K562 (cell line): ENCODE measurements around the gene AOC1. TPM values are rescaled to one million over a fixed set of nuclear protein-coding genes. Genes with fewer than 3 reads are reported as not detected.

ENCODE experiments used
- ATAC-seq: fragments of 200-7000 bp; cut with Tn5 transposase; 3 replicates; pipeline ENCODE4 v1.9.1; 2020; ENCODE audit warnings: moderate library complexity
- BruUV-seq: library from RNA; stranded (reverse); fragments of 400-500 nt; replicated peaks from 2 replicates; lab custom pipeline; 2021; lab: Mats Ljungman, UMichigan
- CTCF ChIA-PET: fragments of 300-600 bp; formaldehyde crosslinking; extraction: SDS; loops from one replicate; lab custom pipeline; 2021; ENCODE audit warnings: low intra/inter-chr PET ratio; lab: Yijun Ruan, JAX
- POLR2A ChIA-PET: fragments of 300-600, 350-650 bp; sonication (Branson Sonifier 250); formaldehyde crosslinking; extraction: SDS; loops from one replicate; lab custom pipeline; 2021; ENCODE audit warnings: antibody characterized with exemption, inconsistent platforms; lab: Yijun Ruan, JAX
- DNase-seq, 4 experiments: peaks; one replicate each; pipeline versions ENCODE4 v3.0.0 to v3.0.0-alpha.2; 2011 to 2018; ENCODE audit warnings: low spot score in 3 of 4, mixed read lengths in 3 of 4; ENCODE audit errors: extremely low read depth in 1 of 4
- FAIRE-seq: peaks from 2 replicates; lab custom pipeline; 2011; peaks lifted over from hg19 to GRCh38; lab: Jason Lieb, UNC
- H2AFZ ChIP-seq: 2 replicates; pipeline ENCODE4 v1.6.0; 2011; ENCODE audit warnings: low read depth, low read length, control low read depth, inconsistent platforms
- H3K27ac ChIP-seq: fragments of 200-600 bp; 3 replicates; pipeline ENCODE4 v1.8.0; 2011; ENCODE audit warnings: low read depth, mild to moderate bottlenecking, control low read depth, inconsistent platforms, low read length, moderate library complexity, mixed read lengths; ENCODE audit errors: extremely low read depth
- H3K27me3 ChIP-seq, 2 experiments: fragments of 300-600 bp in 1 of 2; 2 replicates in 1 of 2; 3 replicates in 1 of 2; pipeline versions ENCODE4 v1.6.0 to v1.8.0; 2011; ENCODE audit warnings: inconsistent platforms in 2 of 2, low read length in 2 of 2, mild to moderate bottlenecking in 1 of 2, mixed read lengths in 1 of 2, moderate library complexity in 1 of 2; ENCODE audit not compliant: control insufficient read depth in 2 of 2, insufficient read depth in 2 of 2
- H3K36me3 ChIP-seq: fragments of 300-600 bp; 3 replicates; pipeline ENCODE4 v1.8.0; 2011; ENCODE audit warnings: mild to moderate bottlenecking, low read length, inconsistent platforms; ENCODE audit not compliant: control insufficient read depth, insufficient read depth
- H3K4me1 ChIP-seq, 2 experiments: fragments of 200-600 bp in 1 of 2; replicated peaks in 1 of 2; 2 replicates in 1 of 2; 3 replicates in 1 of 2; pipeline versions ENCODE4 v1.5.1 to v1.8.0; 2011; ENCODE audit warnings: inconsistent platforms in 2 of 2, low read length in 2 of 2, mild to moderate bottlenecking in 1 of 2, mixed read lengths in 1 of 2, moderate library complexity in 1 of 2; ENCODE audit not compliant: control insufficient read depth in 2 of 2, insufficient read depth in 2 of 2
- H3K4me2 ChIP-seq: 2 replicates; pipeline ENCODE4 v1.6.1; 2011; ENCODE audit warnings: low read length, control low read depth, inconsistent platforms, mixed read lengths; ENCODE audit not compliant: insufficient read depth
- H3K4me3 ChIP-seq: fragments of 200-600 bp; sonication (generic), shearing (Covaris generic); 2 replicates; pipeline ENCODE4 v1.5.1; 2016; ENCODE audit warnings: control low read depth, inconsistent platforms
- H3K79me2 ChIP-seq: fragments of 200-600 bp; 3 replicates; pipeline ENCODE4 v1.8.0; 2011; ENCODE audit warnings: low read length, inconsistent platforms; ENCODE audit not compliant: control insufficient read depth, insufficient read depth
- H3K9ac ChIP-seq, 2 experiments: 2 replicates each; pipeline versions ENCODE4 v1.6.0 to v1.6.1; 2011; ENCODE audit warnings: low read depth in 2 of 2, low read length in 2 of 2, control low read depth in 1 of 2, inconsistent platforms in 1 of 2, mild to moderate bottlenecking in 1 of 2, mixed read lengths in 1 of 2; ENCODE audit not compliant: insufficient read depth in 1 of 2
- H3K9me1 ChIP-seq: one replicate; pipeline ENCODE4 v1.6.0; 2011; ENCODE audit warnings: inconsistent platforms, mild to moderate bottlenecking, low read length, moderate library complexity; ENCODE audit not compliant: control insufficient read depth, insufficient read depth
- H3K9me3 ChIP-seq: replicated peaks from 2 replicates; pipeline ENCODE4 v1.5.1; 2011; ENCODE audit warnings: low read depth, low read length, inconsistent platforms; ENCODE audit not compliant: control insufficient read depth, insufficient read depth
- H4K20me1 ChIP-seq: replicated peaks from 2 replicates; pipeline ENCODE4 v1.6.1; 2011; ENCODE audit warnings: low read length, inconsistent platforms, mixed read lengths; ENCODE audit not compliant: control insufficient read depth, insufficient read depth
- PHTF2 ChIP-seq: fragments of 250-450 bp; sonication (Bioruptor Pico); IDR thresholded peaks from 2 replicates; pipeline ENCODE4 v1.5.0; 2021; ENCODE audit warnings: mild to moderate bottlenecking
- PTRF ChIP-seq: fragments of 450-650 bp; IDR thresholded peaks from 2 replicates; pipeline ENCODE4 v1.6.1; 2016; ENCODE audit warnings: mild to moderate bottlenecking, missing genetic modification characterization, missing compliant biosample characterization
- PYGO2 ChIP-seq: fragments of 450-650 bp; IDR thresholded peaks from 2 replicates; pipeline ENCODE4 v1.6.1; 2016; ENCODE audit warnings: mild to moderate bottlenecking, missing genetic modification characterization, moderate library complexity, missing compliant biosample characterization
- ZBED1 ChIP-seq: IDR thresholded peaks from 2 replicates; pipeline ENCODE4 v1.6.1; 2014
- ZBTB17 ChIP-seq: fragments of 450-650 bp; formaldehyde crosslinking; IDR thresholded peaks from 2 replicates; pipeline ENCODE4 v1.4.0; 2020; ENCODE audit warnings: mild to moderate bottlenecking
- ZFP1 ChIP-seq: fragments of 450-650 bp; formaldehyde crosslinking; IDR thresholded peaks from 2 replicates; pipeline ENCODE4 v1.4.0; 2020; ENCODE audit warnings: mild to moderate bottlenecking, mixed read lengths
- ZNF121 ChIP-seq: sonication (generic); formaldehyde crosslinking; conservative IDR thresholded peaks from 2 replicates; pipeline ENCODE4 v1.8.0; 2022; ENCODE audit warnings: missing genetic modification reagents
- ZNF445 ChIP-seq: fragments of 250-450 bp; sonication (Bioruptor Pico); IDR thresholded peaks from 2 replicates; pipeline ENCODE4 v1.4.0; 2020; ENCODE audit warnings: low read depth, mild to moderate bottlenecking, moderate library complexity
- WGBS: fragments of 100-300 bp; shearing (Covaris generic); methylation state at CpG from one replicate; pipeline ENCODE4 v1.1.6; 2016; ENCODE audit warnings: low coverage, mixed read lengths; ENCODE audit not compliant: insufficient coverage; ENCODE audit errors: missing lambda C conversion rate; 5-methylcytosine and 5-hydroxymethylcytosine counted together
- in situ Hi-C: fragments of 300-500 bp; cut with MboI; formaldehyde crosslinking; loops from 4 replicates; pipeline ENCODE4 v1.15.0; 2018; ENCODE audit warnings: inconsistent platforms, mixed read lengths
- intact Hi-C: fragments of 100-400 bp; cut with micrococcal nuclease; formaldehyde crosslinking; loops from 2 replicates; pipeline ENCODE4 v1.14.2; 2022
- polyA plus RNA-seq, 8 experiments: library from polyadenylated mRNA; depleted of rRNA in 4 of 8; stranded (reverse) in 5 of 8; unstranded in 3 of 8; fragments of >200 nt; fragmentation: Nextera tagmentation in 2 of 8; fragmentation: Illumina TruSeq in 1 of 8; extraction: Ambion mirVana in 2 of 8; extraction: Trizol in 1 of 8; gene quantifications; 2 replicates each; pipeline versions ENCODE4 v1.2.1 to v1.2.3, GENCODE V29; 2011 to 2014; ENCODE audit warnings: inconsistent platforms in 1 of 8, missing spikeins in 1 of 8
- total RNA-seq, 7 experiments: library from RNA; depleted of rRNA in 6 of 7; stranded (reverse); fragments of >200 nt in 6 of 7; fragmentation: Illumina TruSeq in 2 of 7; extraction: Trizol in 2 of 7; gene quantifications; 2 replicates each; pipeline versions ENCODE4 v1.2.1 to v1.2.3, GENCODE V29; 2011 to 2021; ENCODE audit warnings: low replicate concordance in 1 of 7

AOC1 gene
- total and polyA plus RNA-seq, 9 of the 15 experiments (the other 6 are each of a cell fraction or from before 2014, with no cell fraction given) = not detected

- peaks cover 18 to 44% of the 10 kb centered on the region in 2 experiments; a peak in 4 of 5 replicates for H3K27me3 ChIP-seq
- in situ Hi-C loops = no loop called here
- H4K20me1 ChIP-seq = no peaks in the 10 kb centered on the region
- H2AFZ ChIP-seq = no peak overlapping the region
- no peak overlapping the region for H3K4me2 ChIP-seq
- H3K36me3 ChIP-seq = no peaks in the 10 kb centered on the region
- DNase-seq (no peak), FAIRE-seq (no peak), ATAC-seq (no peak)
- no peak for TF ChIP-seq PYGO2
- TF ChIP-seq ZNF445 = no peak
- no peak for TF ChIP-seq ZBED1
- TF ChIP-seq ZBTB17 (CRISPR knock-in tag) = no peak
- no peak for TF ChIP-seq PTRF (tag)
- no peak for TF ChIP-seq PHTF2 (CRISPR knock-in tag)
- no peak for TF ChIP-seq ZNF121
- H3K27ac ChIP-seq = no peak overlapping the region
- H3K9me1 ChIP-seq = no peaks in the 10 kb centered on the region
- BruUV-seq = no TSS peak
- ChIA-PET POLR2A (interaction anchor here (0.6 to 2.2 kb wide), 4 partner anchors 11 to 178 kb away, joined by 3 to 8 read pairs (median 3); no protein-coding TSS in a partner anchor), CTCF (no interaction called here)
- no peaks in the 10 kb centered on the region for H3K79me2 ChIP-seq
- H3K4me3 ChIP-seq = no peak overlapping the region
- no peak overlapping the region for H3K9ac ChIP-seq
- WGBS = 0% methylated on average over 1 of the region's 1 CpG
- intact Hi-C loops = no loop called here
- H3K9me3 ChIP-seq = no peaks in the 10 kb centered on the region
- no peaks in the 10 kb centered on the region for H3K4me1 ChIP-seq
Measured at GRCh38 chr7:150835019-150835418, 17.3 kb upstream of the AOC1 start.

DNA sequence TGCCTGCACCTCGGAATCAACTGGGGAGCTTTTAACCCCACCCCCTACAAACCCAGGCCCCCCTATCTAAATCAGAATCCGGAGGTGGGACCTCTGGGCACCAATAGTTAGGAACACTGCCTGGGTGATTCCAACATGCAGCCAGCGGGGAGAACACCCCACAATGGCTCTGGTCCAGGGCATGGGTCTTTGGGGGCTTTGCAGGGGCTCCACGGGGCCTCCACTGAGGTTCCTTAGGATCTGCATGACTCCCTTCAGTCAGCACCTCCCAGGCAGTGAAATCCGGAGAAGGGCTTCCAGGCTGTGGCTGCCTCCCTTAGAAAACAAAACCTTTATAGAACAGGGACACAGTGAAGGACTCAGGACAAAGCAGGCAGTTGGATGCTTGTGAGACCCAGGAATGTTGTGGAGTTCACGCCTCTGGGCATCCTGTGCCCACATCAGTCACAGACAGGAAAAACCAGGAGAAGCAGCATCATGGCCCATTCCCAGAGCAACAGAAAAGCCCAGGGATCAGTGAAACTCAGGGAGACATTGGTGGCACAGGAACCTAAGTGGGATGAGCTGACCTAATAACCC, 16.5 kb upstream of the AOC1 start:
- Histone ChIP-seq H3K4me1 (no peaks in the 10 kb centered on the region), H3K9me3 (no peaks in the 10 kb centered on the region), H3K4me3 (no peak overlapping the region), H3K79me2 (no peaks in the 10 kb centered on the region), H3K27me3 (peaks cover 22 to 50% of the 10 kb centered on the region in 2 experiments; a peak in 4 of 5 replicates), H2AFZ (no peak overlapping the region), H3K4me2 (no peak overlapping the region), H3K9ac (no peak overlapping the region), H3K36me3 (no peaks in the 10 kb centered on the region), H3K27ac (no peak overlapping the region), H3K9me1 (no peaks in the 10 kb centered on the region), H4K20me1 (no peaks in the 10 kb centered on the region)
- DNase-seq = no peak
- in situ Hi-C loops = no loop called here
- ChIA-PET POLR2A (interaction anchor here (0.6 to 2.2 kb wide), 5 partner anchors 11 to 177 kb away, joined by 3 to 8 read pairs (median 3); no protein-coding TSS in a partner anchor), CTCF (no interaction called here)
- TF ChIP-seq ZFP1 (CRISPR knock-in tag) = no peak
- ATAC-seq = no peak
- FAIRE-seq = no peak
- under 1% methylated on average over 6 of the region's 6 CpGs for WGBS
- intact Hi-C loops = no loop called here
- BruUV-seq = no TSS peak
